ENCODE data around the gene TCN2. TPM values are rescaled to one million over a fixed set of nuclear protein-coding genes. Genes with fewer than 3 reads are reported as not detected.

Gene TCN2
- total and polyA plus RNA-seq, 10 of the 15 experiments (the other 5 are each of a cell fraction or from before 2014, with no cell fraction given), result 5.4 to 21.8 (median 11.0) TPM

- H3K36me3 ChIP-seq (ENCODE audit: control insufficient read depth in 2 of 2, insufficient read depth in 2 of 2, low read length in 1 of 2), result no peaks in the 10 kb centered on the region
- in situ Hi-C loops (cut with MboI), result no loop called here
- intact Hi-C loops (cut with micrococcal nuclease; ENCODE audit: unreplicated experiment), result no loop called here
- POLR2A ChIA-PET, result no interaction called here
- ATAC-seq, result no peak
- SMC1A ChIA-PET (ENCODE audit: uncharacterized antibody, unreplicated experiment), result no interaction called here
- CTCF ChIA-PET, result no interaction called here
- no peak overlapping the region for H3K4me3 ChIP-seq
- FAIRE-seq, result no peak
- TF ChIP-seq HSF1 (IDR thresholded peaks at IDR 0.05; ENCODE audit: low read depth, low read length) (no peak), CHD1 (IDR thresholded peaks at IDR 0.05; ENCODE audit: low read depth, low read length) (no peak), JUNB (IDR thresholded peaks at IDR 0.05) (no peak), BMI1 (IDR thresholded peaks at IDR 0.05; ENCODE audit: borderline replicate concordance) (no peak), CEBPB (IDR thresholded peaks at IDR 0.05; ENCODE audit: borderline replicate concordance in 1 of 2, low read depth in 2 of 2, low read length in 2 of 2) (no peak), MEF2B (IDR thresholded peaks at IDR 0.05; ENCODE audit: partially characterized antibody, poor library complexity, severe bottlenecking) (no peak)
- H3K27ac ChIP-seq (ENCODE audit: control insufficient read depth, insufficient read depth), result no peak overlapping the region
- H3K9me3 ChIP-seq (replicated peaks; ENCODE audit: control insufficient read depth, insufficient read depth, low read length), result no peaks in the 10 kb centered on the region
- no peaks in the 10 kb centered on the region for H3K4me1 ChIP-seq (ENCODE audit: control insufficient read depth, insufficient read depth, low read length)
- WGBS (ENCODE audit: insufficient coverage, insufficient replicate concordance, low lambda C conversion rate, missing lambda C conversion rate), result 43% methylated on average over 10 of the region's 10 CpGs
- no TSS peak for BruUV-seq (replicated peaks)
- no peak for DNase-seq (ENCODE audit: low read depth, low spot score)
- no peak overlapping the region for H3K4me2 ChIP-seq (ENCODE audit: control insufficient read depth, insufficient read depth)
- no peaks in the 10 kb centered on the region for H3K79me2 ChIP-seq (ENCODE audit: control insufficient read depth, insufficient read depth, low read length)
- no peak overlapping the region for H3K9ac ChIP-seq (ENCODE audit: control insufficient read depth, insufficient read depth, low read length)
- H4K20me1 ChIP-seq (ENCODE audit: control insufficient read depth, insufficient read depth), result no peaks in the 10 kb centered on the region; the same call in 1 of the 2 replicates
- RAD21 ChIA-PET (ENCODE audit: unreplicated experiment), result no interaction called here
- no peaks in the 10 kb centered on the region for H3K27me3 ChIP-seq (replicated peaks in 1 of 2; ENCODE audit: control insufficient read depth in 2 of 2, insufficient read depth in 2 of 2, low read length in 1 of 2)
- no peak overlapping the region for H2AFZ ChIP-seq (ENCODE audit: control insufficient read depth, low read depth, low read length)
Measured at GRCh38 chr22:30568137-30568805, 38.7 kb upstream of the TCN2 start.

Data from GM12878 (cell line).